NCI-H1694 treated with DMSO at 0.1 percent for 48 hours (cell line): ENCODE measurements around the gene RUFY4.
"Not testable (repeated sequence)": the region's sequence is repeated elsewhere in the genome, so short reads cannot be mapped to it uniquely, and the experiment has no call there.

Source experiments
- DNase-seq: peaks from one replicate; lab custom pipeline; 2025; lab: John Stamatoyannopoulos, UW

Gene RUFY4

GRCh38 chr2:218031261-218031660 is 37.8 kb upstream of the RUFY4 start:
- DNase-seq, result no peak

- no peak for DNase-seq
Measured at GRCh38 chr2:218031771-218032257, 37.2 kb upstream of the RUFY4 start.

- DNase-seq, result no peak
Measured at GRCh38 chr2:218032336-218033171, 36.5 kb upstream of the RUFY4 start.

- DNase-seq, result no peak
Measured at GRCh38 chr2:218033208-218033589, 35.9 kb upstream of the RUFY4 start.

- no peak for DNase-seq
Measured at GRCh38 chr2:218033590-218034496, 35.2 kb upstream of the RUFY4 start.

GRCh38 chr2:218034497-218035213 is 34.4 kb upstream of the RUFY4 start:
- peak; percentile 72 for DNase-seq

GRCh38 chr2:218035463-218036100 is 33.5 kb upstream of the RUFY4 start:
- DNase-seq, result no peak

- no peak for DNase-seq
Measured at GRCh38 chr2:218036371-218036770, 32.7 kb upstream of the RUFY4 start.

GRCh38 chr2:218039171-218039570 is 29.9 kb upstream of the RUFY4 start:
- DNase-seq, result no peak

- DNase-seq, result no peak
Measured at GRCh38 chr2:218040883-218041282, 28.2 kb upstream of the RUFY4 start.

GRCh38 chr2:218041302-218042168 is 27.5 kb upstream of the RUFY4 start:
- DNase-seq, result no peak

- DNase-seq, result no peak
Measured at GRCh38 chr2:218043100-218043499, 26.0 kb upstream of the RUFY4 start.

- no peak for DNase-seq
Measured at GRCh38 chr2:218043701-218044109, 25.3 kb upstream of the RUFY4 start.

- DNase-seq, result not testable (repeated sequence)
Measured at GRCh38 chr2:218044599-218044998, 24.5 kb upstream of the RUFY4 start.

GRCh38 chr2:218046238-218046637 is 22.8 kb upstream of the RUFY4 start:
- no peak for DNase-seq

- DNase-seq, result no peak
Measured at GRCh38 chr2:218047536-218048225, 21.4 kb upstream of the RUFY4 start.

- DNase-seq, result no peak
Measured at GRCh38 chr2:218051903-218052302, 17.1 kb upstream of the RUFY4 start.

- DNase-seq, result no peak
Measured at GRCh38 chr2:218059289-218059688, 9.8 kb upstream of the RUFY4 start.

GRCh38 chr2:218060118-218060517 is 8.9 kb upstream of the RUFY4 start:
- DNase-seq, result no peak
